OCI-M2 (cell line): ENCODE results near the gene PPP2R5B.
A peak's percentile ranks its signal among the peaks of the same experiment; 100 is the strongest.

ENCODE experiments used
- DNase-seq: peaks from one replicate; lab custom pipeline; 2025; ENCODE audit not compliant: unreplicated experiment; lab: John Stamatoyannopoulos, UW

PPP2R5B gene

DNA sequence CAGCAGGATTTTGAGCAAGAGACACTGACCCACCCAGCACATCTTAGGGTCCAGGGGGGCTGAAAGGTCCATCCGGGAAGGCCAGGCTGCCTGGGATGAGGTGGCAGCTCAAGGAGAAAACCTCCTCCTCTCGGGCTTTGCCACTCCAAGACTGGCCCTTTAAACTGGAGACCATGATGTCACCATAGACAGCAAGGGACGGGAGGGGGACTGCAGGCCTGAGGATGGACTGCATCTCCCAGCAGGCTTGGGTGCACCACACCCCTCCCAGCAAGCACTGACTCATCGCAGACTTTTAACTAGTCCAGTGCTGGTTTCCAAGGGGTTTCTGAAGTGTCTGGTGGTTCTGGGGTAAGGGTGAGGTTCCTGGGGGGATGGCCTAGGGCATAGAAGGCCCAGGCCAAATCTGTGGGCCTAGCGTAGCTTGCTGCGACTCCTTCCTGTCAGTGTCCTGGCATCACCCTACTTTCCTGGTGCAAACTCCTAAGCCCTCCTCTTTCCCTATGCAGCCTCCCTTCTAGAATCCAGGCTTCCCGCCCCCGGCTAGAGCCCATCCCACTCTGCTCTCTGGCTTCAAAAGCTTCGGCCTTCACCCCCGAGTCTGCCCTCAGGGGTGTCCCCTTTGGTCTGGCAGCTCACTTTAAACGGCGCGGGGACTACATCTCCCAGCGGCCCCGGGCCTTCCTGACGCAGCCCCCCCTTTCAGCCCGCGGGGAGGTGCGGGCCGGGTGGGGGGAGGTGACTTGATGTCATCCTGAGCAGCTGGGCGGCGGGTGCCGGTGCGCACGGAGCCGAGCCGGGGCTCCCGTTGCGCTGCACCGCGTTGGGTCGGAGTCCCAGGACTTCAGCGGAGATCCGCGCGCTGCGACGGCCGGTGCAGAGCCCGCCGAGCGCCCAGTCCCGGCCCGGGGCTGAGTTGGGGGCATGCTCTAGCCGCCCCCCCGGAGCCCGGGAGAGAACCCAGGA is at the start of gene PPP2R5B:
Gene PPP2R5B (plus strand): TSS at position 746 of the 966 bp plus-strand sequence. CDS start 1,046 bp downstream, outside the sequence.
- DNase-seq = peak; percentile 65

GRCh38 chr11:64875369-64876228 is 48.9 kb upstream of the PPP2R5B start:
- DNase-seq = no peak

DNA sequence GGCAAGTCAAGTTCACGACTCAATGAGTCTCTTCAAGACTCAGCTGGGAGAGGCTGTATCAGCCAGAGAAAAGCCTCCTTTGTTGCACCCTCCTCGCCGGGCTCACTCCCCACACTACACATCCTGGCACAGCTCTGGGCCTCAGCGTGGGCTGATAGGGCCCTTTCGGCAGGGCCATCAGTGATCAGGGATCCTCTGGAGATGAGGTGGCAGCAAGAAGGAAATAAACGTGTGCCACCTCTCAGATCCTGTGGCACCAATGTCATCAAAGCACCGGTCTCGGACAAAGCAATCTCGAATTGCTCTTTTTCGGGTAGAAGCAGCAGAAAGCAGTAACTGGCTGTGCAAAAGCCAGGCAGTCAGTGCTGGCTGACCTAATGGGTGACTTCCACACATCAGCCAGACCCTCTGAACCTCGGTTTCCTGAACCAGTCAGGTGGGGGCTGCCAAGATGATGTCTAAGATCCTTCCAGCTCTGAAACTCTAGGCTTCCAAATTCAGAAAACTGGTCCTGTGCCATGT is 48.2 kb upstream of the PPP2R5B start:
- no peak for DNase-seq

GRCh38 chr11:64876835-64877341 is 47.6 kb upstream of the PPP2R5B start:
- DNase-seq = no peak

- no peak for DNase-seq
Measured at GRCh38 chr11:64877390-64878222, 46.9 kb upstream of the PPP2R5B start.

DNA sequence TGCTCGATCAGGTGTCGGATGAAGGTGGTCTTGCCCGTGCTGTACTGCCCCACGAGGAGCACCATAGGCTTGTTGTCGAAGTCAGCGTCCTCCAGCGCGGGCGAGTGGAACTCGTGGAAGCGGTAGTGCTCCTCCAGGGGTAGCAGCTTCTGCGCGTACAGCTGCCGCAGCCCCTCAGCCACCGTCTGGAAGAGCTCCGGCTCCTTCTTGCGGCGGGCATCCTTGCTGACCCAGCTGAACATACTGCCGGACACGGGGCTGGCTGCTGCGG is 46.3 kb upstream of the PPP2R5B start:
- no peak for DNase-seq

GRCh38 chr11:64878494-64879243 is 45.8 kb upstream of the PPP2R5B start, which contains the start of gene EHD1:
Gene EHD1, minus strand, starts transcription at chr11:64878621. Its CDS starts 157 bp downstream, at chr11:64878464.
- DNase-seq = peak; percentile 78

DNA sequence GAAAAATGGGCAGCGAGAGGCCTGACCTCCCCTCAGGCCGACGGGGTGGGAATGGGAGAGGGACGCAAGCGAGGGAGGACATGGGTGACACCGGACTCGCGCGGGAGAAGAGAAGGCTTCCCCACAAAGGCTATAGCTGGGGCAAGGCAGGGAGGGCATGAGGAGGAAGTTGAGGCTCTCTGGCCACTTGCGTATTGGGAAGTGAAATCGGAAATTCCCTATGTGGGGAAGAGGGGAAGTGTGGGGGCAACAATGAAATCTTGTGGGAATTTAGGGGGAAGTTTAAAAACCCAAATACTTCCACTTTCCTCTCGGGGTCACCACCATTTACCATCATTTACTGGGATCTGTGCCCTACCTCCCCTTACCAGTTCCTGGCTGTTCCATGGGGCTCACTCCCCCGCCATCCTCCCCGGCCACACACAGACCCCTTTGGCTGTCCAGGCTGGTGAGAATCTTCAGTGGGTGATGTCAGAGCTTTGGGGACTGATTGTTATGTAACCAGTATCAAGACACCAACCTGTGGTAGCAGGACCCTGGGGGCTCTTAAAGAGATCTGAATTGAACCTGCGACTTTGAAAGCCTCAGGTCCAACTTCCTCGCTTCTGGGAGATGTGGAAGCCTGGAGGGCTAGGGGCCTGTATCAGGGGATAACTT is 45.1 kb upstream of the PPP2R5B start:
- no peak for DNase-seq

DNA sequence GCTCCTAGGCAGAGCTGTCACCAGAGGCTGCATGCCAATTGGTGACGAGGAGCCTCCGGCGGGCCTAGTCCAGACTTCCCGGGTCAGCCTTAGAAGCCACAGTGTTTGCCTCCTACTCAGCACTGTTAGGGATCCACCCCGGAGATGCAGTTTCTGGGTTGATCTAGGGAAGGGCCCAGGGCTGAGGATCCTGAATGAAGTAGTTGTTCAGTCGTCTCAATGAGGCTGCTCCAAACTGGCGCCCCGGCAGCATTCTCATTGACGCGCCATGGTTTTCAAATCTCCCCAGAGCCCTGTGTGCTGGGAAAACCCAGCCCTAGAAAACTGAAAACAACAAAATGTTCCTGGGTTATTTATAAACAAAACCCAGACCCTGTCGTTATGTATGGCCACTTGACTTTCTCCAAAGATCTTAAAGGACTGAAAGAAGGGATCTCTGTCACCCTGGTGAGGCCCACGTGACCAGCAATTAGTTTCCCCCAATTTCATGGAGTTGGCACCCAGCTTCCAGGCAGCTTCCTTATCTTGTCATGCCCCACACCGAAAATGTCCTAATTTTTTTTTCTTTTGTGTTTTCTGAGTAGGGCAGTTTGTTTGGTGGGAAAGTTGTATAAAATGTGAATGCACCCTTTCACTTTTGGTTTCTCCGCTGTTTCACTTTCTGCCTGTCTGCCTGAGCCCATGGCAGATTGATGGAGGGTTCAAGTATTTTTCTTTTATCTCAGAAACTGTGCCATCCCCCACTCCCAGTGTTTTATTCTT is 44.1 kb upstream of the PPP2R5B start:
- DNase-seq = no peak

GRCh38 chr11:64881476-64881875 is 43.0 kb upstream of the PPP2R5B start:
- no peak for DNase-seq

DNA sequence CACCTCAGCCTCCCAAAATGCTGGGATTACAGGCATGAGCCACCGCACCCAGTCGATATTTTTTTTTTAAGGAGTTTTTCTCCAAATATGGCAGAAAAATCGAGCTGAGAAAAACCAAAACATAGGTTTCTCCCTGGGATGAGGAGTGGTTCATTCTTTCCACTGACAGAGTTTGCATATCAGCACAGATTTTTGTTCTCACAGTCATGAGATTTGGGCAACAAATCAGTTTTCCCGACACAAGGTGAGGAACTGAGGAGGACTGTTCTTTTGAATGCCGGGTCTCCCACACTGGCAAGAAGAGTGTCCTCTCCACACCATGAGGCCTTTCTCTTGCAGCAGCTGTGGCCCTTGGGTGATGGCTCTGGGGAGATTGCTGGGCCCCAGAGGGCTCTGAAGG is 42.2 kb upstream of the PPP2R5B start:
- no peak for DNase-seq

- no peak for DNase-seq
Measured at GRCh38 chr11:64883575-64883974, 40.9 kb upstream of the PPP2R5B start.

- no peak for DNase-seq
Measured at GRCh38 chr11:64884019-64884418, 40.5 kb upstream of the PPP2R5B start.

DNA sequence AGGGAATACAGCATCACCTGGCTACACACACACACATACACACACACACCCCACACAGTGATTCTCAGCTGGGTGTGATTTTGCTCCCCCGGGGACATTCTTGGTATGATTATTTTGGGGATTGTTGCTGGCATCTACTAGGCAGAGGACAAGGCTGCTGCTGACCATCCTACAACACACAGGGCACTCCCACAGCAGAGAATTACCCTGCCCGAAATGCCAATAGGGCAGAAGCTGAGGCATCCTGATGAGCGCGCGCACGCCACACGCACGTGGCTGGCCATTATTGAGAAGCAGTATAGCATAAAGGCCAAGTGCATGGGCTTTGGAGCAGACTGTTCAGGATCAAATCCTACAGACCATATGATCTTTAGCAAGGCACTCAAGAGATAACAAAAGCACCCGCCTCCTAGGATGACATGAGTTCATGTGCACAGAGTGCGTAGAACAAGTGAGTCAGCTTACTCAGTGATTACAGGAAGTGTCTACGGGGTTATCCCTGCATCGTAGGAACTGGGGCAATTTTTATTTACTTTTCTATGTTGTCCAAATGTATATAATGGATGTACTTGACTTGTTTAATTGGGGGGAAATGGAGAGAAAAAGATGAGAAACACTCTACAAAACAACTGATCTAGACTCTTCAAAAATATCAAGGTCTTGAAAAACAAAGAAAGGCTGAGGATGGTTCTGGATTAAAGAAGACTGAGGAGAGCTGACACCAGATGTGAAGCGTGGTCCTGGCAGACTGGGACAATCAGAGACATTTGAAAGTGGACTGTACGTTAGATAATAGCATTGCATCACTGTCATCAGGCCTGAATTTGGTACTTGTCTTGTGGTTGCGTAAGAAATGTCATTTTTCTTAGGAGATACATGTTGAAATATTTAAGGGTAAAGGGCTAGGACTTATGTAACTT is 38.9 kb upstream of the PPP2R5B start:
- DNase-seq = peak; percentile 68

DNA sequence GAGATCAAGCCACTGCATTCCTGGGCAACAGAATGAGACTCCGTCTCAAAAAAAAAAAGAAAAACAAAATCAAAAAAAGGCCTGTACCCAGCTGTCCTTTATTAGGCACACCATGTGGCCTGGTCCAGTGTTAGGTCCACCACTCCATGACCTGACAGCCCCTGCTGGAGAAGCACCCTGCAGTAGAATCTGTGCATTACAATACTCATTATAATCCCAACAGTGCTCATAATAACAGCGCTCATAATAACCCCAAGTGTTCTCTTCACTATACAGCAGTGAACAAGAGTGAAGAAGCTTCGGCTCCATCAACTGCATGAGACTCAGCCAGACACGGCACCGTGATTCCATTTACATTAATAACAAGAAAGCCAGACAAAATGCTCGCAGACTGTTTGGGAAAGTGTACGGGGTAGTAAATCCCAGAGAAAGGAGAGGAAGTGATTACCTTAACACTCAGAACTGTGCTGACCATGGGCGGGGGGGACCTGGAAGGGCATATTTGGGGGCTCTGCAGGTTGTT is 37.2 kb upstream of the PPP2R5B start:
- DNase-seq = no peak

DNA sequence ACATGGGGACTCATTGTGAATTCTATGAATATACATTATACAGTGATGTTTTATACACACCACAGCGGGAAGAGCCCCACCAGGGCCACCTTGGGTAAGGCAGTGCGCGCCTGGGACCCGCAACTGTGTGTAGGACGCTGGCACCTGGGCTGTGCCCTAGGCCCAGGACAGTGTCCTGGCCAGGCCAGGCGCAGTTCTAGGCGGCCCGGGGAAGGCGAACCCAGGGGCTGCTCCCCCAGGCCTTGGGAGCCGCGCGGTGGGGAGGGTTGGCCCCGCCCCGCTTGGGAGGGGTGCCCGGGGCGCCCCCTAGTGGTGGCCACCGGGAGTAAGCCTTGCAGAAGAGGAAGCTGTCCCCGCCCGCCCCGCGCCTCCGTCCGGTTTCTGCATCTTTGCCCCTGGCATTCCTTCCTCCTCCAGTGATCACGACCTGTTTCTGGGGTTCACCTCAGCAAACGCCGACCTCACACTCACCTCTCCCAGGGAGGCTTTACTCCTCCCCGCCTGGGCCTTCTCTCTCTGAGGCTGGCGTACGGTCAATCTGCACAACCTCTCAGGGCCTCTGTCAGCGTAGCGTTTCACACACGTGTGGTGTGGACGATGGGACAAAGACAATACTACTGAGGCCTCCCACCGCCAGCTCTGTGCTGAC is 36.6 kb upstream of the PPP2R5B start:
- DNase-seq = no peak

GRCh38 chr11:64888406-64888728 is 36.1 kb upstream of the PPP2R5B start:
- no peak for DNase-seq
